NCI-H82 treated with DMSO at 0.1 percent for 48 hours (cell line): ENCODE measurements around the gene RAPGEF3.

ENCODE experiments used
- DNase-seq: peaks from one replicate; lab custom pipeline; 2025; ENCODE audit not compliant: unreplicated experiment; lab: John Stamatoyannopoulos, UW

The RAPGEF3 gene

DNA sequence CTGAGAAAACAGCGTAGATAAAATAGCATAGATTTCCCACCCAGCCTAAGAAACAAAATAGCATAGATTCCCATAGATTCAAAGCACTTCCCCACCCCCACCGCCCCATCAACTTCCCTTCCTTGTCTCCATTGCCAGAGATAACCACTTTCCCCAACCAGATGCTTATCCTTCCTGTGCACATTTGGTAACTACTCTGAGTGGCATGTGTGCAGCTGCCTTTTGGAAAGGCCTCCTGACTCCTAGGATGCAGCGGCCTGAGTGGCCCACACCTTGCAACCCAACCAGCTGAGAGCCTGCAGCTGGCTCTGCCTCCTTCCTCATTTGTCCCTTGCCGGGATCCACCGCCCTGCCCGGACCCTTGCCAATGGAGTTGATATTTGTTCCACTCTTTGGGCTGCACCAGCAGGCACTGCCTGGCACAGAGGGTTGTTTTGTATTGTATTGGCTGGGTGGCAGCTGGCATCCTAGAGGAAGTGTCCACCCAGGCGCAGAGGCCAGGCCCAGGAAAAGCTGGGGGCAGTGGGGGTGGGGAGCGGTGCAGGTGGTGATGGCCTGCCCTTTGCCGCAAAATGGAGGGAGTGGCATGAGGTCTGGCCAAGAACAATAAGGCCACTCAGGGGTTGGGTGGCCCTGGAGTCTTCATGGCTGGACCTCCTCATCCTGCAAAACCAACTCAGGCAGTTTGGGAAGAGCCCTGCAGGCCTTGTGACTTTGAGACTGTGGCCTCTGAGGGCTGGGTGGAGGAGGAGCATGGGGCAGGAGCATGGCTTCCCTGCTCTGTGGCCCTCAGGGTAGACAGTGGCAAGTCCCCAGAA lies 19.3 kb upstream of the RAPGEF3 start:
- DNase-seq = no peak

DNA sequence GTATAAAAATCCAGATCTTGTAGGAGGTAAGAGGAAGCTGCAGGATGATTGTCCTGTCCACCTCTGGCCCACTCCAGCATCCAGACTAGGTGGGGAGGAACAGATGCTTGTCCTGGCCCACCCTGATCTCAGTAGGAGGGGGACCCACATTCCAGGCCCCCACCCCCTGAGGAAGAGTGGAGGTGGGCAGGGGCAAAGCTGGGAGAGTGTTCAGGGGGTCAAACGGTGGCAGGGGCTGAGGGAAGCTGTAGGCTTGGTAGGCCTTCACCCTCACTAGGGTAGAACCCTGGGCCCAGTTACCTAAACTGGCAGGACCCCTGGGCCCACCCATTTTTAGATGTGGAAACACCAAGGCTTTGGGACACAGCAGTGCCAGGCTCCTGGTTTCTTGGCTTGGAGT lies 18.5 kb upstream of the RAPGEF3 start:
- DNase-seq = no peak

DNA sequence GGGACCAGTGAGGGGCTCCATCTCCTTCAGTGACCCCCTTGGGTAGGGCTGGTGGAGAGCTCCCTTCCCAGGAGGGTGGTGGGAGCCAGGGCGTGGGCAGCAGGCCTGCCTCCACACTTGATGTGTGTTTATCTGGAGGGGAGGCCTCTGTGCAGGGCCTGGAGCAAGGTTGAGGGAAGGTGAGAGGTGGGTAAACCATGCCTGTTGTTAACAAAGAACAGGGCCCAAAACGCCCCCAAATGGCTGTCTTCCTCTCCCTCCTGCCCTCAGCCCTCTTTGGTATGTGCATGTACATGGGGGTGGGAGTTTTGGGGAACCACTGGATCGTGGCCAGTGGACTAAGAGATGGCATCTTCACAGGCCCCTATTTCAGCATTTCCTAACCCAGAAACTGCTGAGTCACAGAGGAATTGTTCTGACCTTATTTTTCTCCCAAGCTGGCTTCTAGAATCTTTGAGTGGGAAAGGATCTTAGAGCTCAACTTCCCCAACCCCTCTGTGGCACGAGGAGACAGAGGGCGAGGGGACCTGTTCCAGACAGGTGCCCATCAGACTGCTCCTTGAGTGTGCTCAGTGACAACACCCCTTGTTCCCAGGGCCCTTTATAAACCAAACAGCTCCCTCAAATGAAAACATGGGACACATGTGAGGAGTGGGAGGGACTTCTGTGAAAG lies 17.9 kb upstream of the RAPGEF3 start:
- DNase-seq = no peak

DNA sequence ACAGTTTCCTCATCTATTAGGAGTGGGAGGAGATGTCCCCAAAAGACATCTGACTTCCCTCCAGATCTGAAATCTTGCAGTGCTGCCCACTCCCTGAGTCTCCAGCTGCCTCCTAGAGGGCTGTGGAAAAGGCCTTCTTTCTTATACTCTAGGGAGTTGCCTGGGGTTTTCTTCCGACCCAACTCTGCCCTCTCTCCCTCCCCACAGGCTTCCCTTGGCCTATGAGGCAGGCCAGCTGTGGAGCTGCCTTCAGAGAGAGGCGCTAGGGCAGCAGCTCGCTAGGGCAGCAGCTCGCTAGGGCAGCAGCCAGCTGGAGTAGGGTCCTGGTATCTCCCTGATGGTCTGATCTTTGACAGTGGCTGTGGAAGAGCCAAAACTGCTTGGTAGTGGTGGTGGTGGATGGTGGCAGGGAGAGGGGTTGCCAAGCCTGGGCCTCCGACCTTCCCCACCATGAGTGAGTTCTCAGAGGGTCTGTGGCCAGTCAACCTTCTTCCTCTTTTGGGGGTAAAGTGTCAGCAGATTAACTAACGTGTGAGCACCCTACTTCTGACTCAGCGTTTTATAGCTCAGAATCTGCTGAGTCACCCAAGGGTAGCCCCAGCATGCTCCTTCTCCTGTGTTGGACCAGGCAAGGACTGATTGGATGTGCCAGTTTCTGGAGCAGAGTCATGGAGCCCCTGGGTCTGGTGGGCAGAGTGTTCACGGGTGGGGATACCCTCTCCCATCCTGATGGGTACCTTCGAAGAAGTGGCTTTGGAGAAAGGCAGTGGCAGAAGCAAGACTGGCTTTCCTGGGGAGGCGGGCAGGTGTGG lies 16.6 kb upstream of the RAPGEF3 start:
- no peak for DNase-seq

DNA sequence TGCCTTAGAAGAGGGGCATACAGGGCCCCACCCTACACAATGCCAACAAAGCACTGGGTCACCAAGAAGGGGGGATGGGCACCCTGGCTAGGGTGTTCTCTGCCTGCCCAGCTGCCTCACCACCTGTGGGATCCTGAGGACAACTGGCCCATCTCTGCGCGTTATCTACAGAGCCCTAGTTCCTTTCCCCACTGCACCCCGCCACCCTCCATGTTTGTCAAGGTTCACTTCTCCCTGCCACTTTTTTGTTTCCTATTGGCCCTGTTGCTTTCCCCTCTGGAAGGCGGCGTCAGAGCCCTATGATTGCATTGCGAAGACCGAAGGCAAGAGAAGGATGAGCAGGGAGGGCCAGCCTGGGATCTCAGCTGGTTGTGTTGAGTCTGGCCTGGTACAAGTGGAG lies 16.0 kb upstream of the RAPGEF3 start:
- no peak for DNase-seq

DNA sequence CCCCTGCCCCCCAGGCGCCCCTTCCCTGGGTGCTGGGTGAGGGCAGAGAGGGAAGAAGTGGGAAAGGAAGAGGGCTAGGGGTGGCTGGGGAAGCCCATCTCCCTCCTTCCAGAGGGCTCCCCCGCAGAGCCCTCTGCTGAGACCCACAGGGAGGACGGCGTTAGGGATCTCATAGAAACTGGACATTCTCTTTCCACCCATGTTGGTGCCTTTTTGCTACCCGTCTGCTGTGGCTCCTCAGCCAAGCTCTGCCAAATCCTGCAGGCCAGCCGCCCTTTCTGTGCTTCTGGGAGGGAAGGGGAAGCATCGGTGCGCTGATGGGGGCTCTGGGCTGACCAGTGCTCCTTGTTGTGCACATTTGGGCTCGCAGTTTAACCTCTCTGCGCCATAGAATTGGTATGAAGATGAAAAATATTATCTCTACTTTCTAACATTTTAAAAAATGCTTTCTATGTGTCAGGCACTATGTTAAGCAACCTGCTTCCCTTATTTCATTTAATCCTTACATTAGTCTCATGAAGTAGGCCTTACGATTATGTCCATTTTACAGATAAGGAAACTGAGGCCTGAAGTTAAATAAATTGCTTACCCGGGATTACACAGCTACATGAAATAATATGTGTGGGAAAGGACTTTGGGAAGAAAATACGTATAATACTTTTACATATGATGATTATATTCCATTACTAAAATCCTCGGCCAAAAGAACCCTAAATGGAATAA lies 15.3 kb upstream of the RAPGEF3 start:
- DNase-seq = no peak

DNA sequence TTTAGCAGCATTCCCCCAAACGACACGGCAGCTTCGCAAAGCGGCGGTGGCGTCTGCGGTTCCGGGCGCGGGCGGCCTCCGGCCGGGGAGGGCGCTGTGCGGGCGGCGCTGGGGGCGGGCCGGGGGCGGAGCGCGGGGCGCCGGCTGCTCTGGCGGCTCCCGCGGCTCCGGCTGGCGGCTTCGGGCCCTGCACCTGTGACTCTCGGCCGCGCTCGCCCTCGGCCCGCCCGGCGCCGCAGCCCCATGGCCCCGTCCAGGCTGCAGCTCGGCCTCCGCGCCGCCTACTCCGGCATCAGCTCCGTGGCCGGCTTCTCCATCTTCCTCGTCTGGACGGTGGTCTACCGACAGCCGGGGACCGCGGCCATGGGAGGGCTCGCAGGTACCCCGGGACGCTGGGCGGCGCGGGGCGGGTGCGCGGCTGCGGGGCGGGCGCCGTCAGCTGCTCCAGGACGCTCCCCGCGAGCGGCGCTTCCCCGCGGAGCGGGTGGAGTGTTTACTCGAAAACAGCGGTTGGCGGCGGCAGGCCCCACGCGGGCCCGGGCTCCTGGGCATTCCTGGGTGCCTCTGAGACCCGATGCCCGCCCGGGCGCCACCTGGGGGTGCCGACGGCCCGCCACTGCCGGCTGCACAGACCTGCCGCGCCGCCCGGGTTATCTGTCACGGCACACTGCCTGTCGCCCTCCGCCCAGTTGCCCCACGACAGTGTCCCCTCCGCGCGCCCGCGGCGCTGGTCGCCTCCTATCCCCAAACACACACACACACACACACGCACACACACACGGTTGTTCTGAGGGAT lies 14.6 kb upstream of the RAPGEF3 start, which contains the start of gene SLC48A1:
TSS of gene SLC48A1 (plus strand) at position 177 of the 796 bp plus-strand sequence. CDS start at position 244, 67 bp downstream.
- DNase-seq = no peak

DNA sequence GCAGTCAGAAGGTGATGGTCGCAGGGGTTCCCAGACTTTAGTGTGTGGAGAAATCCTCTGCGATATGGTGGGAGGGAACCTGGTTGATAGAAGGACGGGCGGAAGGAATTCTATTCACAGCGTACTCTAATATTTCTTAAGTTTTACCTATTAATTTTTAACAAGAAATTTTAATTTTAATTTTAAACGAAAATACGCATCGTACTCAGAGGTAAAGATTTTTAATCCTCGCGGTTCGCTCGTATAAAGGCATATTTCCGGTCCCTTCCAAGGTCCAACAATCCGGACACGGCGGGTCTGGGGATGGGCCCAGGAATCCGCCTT lies 14.0 kb upstream of the RAPGEF3 start:
- DNase-seq = no peak

DNA sequence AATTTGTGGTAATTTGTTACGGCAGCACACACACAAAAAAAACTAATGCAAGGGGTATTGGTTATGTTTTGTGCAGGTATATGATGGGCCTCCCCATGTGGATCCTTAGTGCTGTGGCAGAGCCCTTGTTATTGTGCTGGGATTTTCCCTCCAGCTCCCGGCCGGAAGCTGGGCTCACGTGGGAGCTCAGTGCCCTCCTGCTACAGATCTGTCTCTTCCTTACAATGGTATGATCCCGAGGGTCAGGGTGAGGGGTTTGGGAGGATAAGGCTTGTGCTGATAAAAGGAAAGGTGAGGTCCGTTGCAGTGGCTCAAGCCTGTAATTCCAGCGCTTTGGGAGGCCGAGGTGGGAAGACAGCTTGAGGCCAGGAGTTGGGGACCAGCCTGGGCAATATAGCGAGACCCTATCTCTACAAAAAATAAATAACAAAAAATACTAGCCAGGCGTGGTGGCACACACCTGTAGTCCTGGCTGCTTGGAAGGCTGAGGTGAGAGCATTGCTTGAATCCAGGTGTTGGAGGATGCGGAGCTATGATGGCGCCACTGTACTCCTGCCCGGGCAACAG lies 13.5 kb upstream of the RAPGEF3 start:
- no peak for DNase-seq

DNA sequence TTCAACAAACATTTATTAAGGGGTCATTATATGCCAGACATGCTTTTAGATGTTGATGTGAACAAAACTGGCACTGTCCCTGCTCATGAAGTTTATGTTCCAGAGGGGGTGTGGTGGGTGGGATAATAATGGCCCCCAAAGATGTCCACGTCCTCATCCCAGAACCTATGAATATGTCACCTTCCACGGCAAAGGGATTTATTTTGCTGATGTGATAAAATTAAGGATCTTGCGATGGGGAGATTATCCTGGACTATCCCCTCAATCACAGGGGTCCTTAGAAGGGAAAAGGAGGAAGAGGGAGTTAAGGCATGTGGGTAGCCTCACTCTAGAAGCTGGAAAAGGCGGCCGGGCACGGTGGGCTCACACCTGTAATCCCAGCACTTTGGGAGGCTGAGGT lies 12.6 kb upstream of the RAPGEF3 start:
- no peak for DNase-seq

DNA sequence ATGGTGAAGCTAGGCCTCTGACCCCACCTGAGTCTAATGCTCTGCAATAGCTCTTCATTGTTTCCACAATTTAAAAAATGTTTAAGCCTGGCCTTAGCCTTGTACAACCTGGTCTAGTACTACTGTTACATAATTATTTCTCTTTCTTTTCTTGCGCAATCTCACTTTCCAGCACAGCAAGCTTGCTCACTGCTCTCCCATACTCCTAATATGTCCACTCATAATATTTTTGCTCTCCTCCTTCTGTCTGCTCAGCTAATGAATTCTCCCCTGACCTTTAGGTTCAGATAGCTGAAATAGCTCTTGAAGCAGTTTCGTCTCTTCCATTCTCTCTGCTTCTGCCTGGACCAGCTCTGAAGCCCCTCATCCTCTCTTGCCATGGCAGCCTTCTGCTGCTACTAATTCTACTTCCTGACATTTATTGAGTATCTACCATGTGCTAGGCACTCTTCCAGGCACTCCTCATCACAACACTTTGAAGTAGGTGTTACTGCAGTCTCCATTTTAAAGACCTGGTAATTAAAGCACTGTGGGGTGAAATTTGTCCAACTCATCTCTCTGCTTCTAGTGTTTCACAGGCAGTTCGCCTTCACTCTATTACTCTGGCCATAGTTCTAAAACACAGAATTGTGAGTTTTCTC lies 11.5 kb upstream of the RAPGEF3 start:
- DNase-seq = no peak

DNA sequence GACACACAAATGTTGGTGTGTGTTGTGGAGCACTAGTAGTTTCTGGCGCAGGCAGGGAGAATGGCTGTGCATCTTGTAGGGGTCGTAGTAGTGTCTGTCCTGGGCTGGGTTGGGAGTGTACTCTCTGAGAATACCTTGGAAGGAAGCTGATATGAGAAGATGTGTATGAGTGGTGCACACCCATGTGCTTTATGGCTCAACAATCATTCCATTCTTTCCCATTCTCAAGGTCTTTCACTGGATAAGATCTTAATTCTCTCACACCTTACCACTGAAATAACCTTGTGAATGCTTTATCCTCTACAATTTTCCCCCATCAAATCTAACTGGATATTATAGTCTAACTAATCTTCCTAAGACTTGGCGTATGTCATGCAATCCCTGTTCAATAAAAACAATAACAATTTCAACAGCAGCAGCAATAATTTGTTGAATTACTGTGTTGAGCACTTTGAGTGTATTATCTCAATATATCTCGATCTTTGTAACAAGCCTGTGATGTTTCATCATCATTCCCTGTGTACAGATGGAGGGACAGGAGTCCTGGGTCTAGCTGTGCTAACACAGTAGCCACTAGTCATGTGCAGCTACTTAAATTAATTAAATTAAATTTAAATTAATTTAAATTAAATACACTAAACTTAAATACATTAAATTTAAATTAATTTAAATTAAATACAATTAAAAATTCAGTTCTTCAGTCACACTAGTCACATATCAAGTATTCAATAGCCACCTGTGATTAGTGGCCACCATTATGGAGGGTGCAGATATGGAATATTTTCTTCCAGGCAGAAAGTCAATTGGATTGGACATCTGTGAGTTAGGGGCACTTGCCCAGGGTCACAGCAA lies 10.8 kb upstream of the RAPGEF3 start:
- no peak for DNase-seq

DNA sequence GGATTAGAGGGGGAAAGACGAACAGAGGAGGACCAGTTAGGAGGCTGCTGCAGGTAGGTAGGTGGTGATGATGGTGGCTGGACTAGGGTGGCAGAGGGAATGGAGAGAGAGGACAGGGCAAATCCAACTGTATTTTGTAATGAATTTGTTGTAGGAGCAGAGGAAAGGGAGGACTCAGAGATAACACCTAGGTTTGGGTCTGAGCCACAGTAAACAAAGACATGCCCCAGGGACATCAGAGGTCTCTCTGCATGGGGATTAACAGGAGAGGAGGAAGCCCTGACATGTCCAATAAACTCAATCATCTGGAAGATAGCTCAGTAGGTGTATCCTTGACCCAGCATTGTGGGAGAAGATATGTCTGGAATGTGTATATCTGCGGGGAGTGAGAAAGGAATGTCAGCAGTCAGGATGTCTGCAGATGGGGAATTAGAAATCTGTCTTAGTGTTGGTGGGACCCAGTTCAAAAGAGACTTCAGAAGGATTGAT lies 9.7 kb upstream of the RAPGEF3 start:
- DNase-seq = no peak

DNA sequence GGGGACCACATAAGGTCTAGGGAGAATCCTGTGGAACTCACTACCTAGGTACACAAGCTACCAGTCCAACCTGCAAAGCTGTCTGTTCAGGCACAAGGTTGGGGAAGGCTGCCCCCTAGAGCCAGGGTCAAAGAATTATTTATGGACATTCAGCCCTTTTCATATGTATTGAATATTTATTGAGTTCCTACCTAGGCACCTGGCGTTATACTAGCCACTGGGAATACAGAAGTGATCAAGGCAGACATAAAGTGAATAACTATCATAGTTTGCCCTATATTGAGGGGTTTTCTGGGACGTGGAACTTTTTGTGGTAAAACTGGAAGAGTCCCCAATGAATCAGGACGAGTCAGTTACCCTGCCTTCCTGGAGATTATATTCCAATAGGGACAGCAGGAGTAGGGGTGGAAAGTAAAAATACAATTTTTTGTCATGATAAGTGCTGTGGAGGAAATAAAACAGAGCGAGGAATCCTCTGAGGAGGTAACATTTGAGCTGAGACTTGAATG lies 8.6 kb upstream of the RAPGEF3 start:
- peak; percentile 20 for DNase-seq

DNA sequence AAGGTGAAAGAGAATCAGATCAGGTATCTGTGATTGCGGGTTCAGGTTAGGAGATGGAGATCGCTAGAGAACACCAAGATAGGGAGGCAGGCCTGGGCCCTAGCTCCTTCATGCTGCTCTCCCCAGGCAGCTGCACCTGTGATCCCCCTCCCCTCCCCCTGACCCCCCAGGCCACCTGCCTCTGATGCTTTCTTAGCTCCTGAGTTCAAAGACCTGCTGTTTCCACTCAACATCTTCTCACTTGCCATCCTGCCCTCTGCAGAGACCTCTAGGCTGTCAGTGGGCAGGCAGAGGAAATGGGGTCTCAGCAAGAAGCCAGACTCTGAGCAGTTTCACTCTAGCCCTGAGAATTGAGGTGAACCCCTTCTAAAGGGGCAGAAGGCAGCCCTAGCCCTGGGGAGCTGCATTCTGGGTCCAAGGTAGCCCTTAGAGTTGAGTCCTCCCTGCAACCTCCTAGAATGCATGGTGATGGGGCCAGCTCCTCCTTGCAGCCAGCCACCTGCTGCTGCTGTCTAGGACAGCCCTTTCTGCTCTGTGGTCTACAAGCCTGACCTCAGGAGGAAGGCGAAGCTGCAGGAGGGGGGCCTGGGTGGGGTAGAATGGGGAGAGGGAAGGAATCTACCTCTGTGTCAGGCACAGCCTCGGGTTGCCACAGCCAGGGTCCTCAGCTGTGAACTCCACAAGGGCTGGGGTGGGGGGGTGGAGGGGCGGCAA lies 8.0 kb upstream of the RAPGEF3 start:
- DNase-seq = no peak

DNA sequence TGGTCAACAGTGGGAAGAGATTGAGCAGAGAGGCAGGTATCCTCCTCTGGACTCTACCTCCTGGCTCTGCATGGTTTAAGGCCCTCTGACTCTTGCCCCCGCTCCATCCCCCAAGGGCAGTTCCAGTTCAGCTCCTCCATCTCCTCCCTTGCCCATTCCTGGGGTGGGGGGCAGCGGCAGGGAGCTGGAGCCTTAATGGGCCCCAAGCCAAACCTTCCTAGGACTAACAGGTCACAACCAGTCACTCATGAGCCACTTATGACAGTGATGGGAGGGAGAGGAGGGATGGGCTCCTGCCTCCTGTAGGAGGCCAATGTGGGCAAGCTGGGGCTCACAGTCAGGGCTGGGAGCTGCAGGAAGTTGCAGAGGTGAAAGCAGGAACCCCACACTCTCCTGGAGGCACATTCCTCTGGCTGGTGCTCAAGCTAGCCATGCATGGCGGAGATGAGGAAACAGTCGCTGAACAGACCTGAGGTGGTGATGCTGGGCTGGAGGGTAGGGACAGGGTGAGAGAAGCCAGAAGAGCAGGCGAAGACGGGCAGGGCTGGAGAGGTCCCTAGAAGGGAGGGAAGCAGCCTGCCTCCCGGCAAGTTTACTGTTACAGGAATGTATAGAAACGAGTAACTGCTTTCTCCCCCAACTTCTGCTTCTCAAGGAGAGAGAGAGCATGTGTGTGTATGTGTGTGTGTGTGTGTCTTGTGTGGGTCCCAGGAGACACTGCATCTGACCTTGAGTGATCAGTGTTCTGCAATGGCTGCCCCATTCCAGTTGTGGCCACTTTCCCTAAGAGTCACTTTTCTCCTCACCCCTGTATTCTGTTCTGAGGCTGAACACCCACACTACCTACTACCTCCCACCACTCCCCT lies 5.0 kb upstream of the RAPGEF3 start:
- no peak for DNase-seq
